ENCODE data around the gene FNDC3B.

Gene FNDC3B

GRCh38 chr3:172065967-172066762 lies 26.8 kb downstream of the FNDC3B start:
- no peaks in the 10 kb centered on the region for H3K27me3 ChIP-seq
- peaks cover 19% of the 10 kb centered on the region for H3K4me1 ChIP-seq
- H3K36me3 ChIP-seq: no peaks in the 10 kb centered on the region
- H3K4me3 ChIP-seq (ENCODE audit: low read depth, low read length): no peak overlapping the region
- no peaks in the 10 kb centered on the region; the same call in 1 of the 2 replicates for H3K9me3 ChIP-seq
- TF ChIP-seq CTCF (IDR thresholded peaks at IDR 0.05; ENCODE audit: low read depth, low read length): no peak
- DNase-seq: no peak

GRCh38 chr3:172066880-172067796 lies 27.8 kb downstream of the FNDC3B start:
- Histone ChIP-seq H3K9me3 (no peaks in the 10 kb centered on the region; the same call in 1 of the 2 replicates), H3K4me1 (peaks cover 19% of the 10 kb centered on the region), H3K4me3 (ENCODE audit: low read depth, low read length) (no peak overlapping the region), H3K36me3 (no peaks in the 10 kb centered on the region), H3K27me3 (no peaks in the 10 kb centered on the region)
- TF ChIP-seq CTCF (IDR thresholded peaks at IDR 0.05; ENCODE audit: low read depth, low read length): no peak
- no peak for DNase-seq

- TF ChIP-seq CTCF (IDR thresholded peaks at IDR 0.05; ENCODE audit: low read depth, low read length): no peak
- Histone ChIP-seq H3K9me3 (no peaks in the 10 kb centered on the region; the same call in 1 of the 2 replicates), H3K36me3 (no peaks in the 10 kb centered on the region), H3K27me3 (no peaks in the 10 kb centered on the region), H3K4me1 (peaks cover 19% of the 10 kb centered on the region), H3K4me3 (ENCODE audit: low read depth, low read length) (no peak overlapping the region)
- DNase-seq: no peak
Measured at GRCh38 chr3:172067837-172068440, 28.6 kb downstream of the FNDC3B start.

GRCh38 chr3:172068977-172069376 lies 29.6 kb downstream of the FNDC3B start:
- no peaks in the 10 kb centered on the region for H3K27me3 ChIP-seq

GRCh38 chr3:172069478-172069877 lies 30.1 kb downstream of the FNDC3B start:
- H3K27me3 ChIP-seq: no peaks in the 10 kb centered on the region
- H3K4me3 ChIP-seq (ENCODE audit: low read depth, low read length): no peak overlapping the region
- H3K4me1 ChIP-seq: peaks cover 23% of the 10 kb centered on the region
- H3K9me3 ChIP-seq: no peaks in the 10 kb centered on the region; the same call in 1 of the 2 replicates
- H3K36me3 ChIP-seq: no peaks in the 10 kb centered on the region
- DNase-seq: no peak
- no peak for TF ChIP-seq CTCF (IDR thresholded peaks at IDR 0.05; ENCODE audit: low read depth, low read length)

More at GRCh38 chr3:172068977-172069376, 29.6 kb downstream of the FNDC3B start:
- no peak for DNase-seq
- Histone ChIP-seq H3K4me1 (peaks cover 19% of the 10 kb centered on the region), H3K4me3 (ENCODE audit: low read depth, low read length) (no peak overlapping the region), H3K9me3 (no peaks in the 10 kb centered on the region; the same call in 1 of the 2 replicates), H3K36me3 (no peaks in the 10 kb centered on the region)
- no peak for TF ChIP-seq CTCF (IDR thresholded peaks at IDR 0.05; ENCODE audit: low read depth, low read length)

Data from BE2C (cell line).